GM18858 (cell line): ENCODE results near the gene MSANTD2.

Source experiments
- ATAC-seq: cut with Tn5 transposase; IDR thresholded peaks from one replicate; pipeline ENCODE4 v1.9.1; 2021; ENCODE audit not compliant: unreplicated experiment

The MSANTD2 gene

GRCh38 chr11:124821995-124822730 lies 22.0 kb upstream of the MSANTD2 start:
- ATAC-seq, result no peak

GRCh38 chr11:124817036-124817435 lies 16.8 kb upstream of the MSANTD2 start:
- ATAC-seq, result no peak

- ATAC-seq, result no peak
These were observed 14.5 kb upstream of the MSANTD2 start for GRCh38 chr11:124814739-124815138.

GRCh38 chr11:124812876-124813275 lies 12.7 kb upstream of the MSANTD2 start:
- ATAC-seq, result no peak

GRCh38 chr11:124811399-124812125 lies 11.4 kb upstream of the MSANTD2 start:
- ATAC-seq, result no peak

- no peak for ATAC-seq
These were observed 7.6 kb upstream of the MSANTD2 start for GRCh38 chr11:124807660-124808270.

GRCh38 chr11:124807201-124807600 lies 7.0 kb upstream of the MSANTD2 start:
- no peak for ATAC-seq

GRCh38 chr11:124804884-124805283 lies 4.7 kb upstream of the MSANTD2 start:
- no peak for ATAC-seq

GRCh38 chr11:124801636-124802312 lies 1.6 kb upstream of the MSANTD2 start:
- ATAC-seq, result no peak

GRCh38 chr11:124801014-124801413 lies 808 bp upstream of the MSANTD2 start:
- no peak for ATAC-seq

GRCh38 chr11:124799348-124800225 lies 619 bp downstream of the MSANTD2 start:
- peak; percentile 22 for ATAC-seq

GRCh38 chr11:124798991-124799347 lies 1.2 kb downstream of the MSANTD2 start:
- ATAC-seq, result peak; percentile 18

- no peak for ATAC-seq
These were observed 3.9 kb downstream of the MSANTD2 start for GRCh38 chr11:124796312-124796711.

- ATAC-seq, result no peak
These were observed 6.5 kb downstream of the MSANTD2 start for GRCh38 chr11:124793466-124794278.

- peak; percentile 72 for ATAC-seq
These were observed 8.4 kb downstream of the MSANTD2 start for GRCh38 chr11:124791626-124792341.

GRCh38 chr11:124788521-124788920 lies 11.7 kb downstream of the MSANTD2 start:
- no peak for ATAC-seq

- ATAC-seq, result no peak
These were observed 16.2 kb downstream of the MSANTD2 start for GRCh38 chr11:124784051-124784450.

- no peak for ATAC-seq
These were observed 17.2 kb downstream of the MSANTD2 start for GRCh38 chr11:124783002-124783401.

- no peak for ATAC-seq
These were observed 20.6 kb downstream of the MSANTD2 start for GRCh38 chr11:124779568-124779967.
